Raji (cell line): ENCODE data around the gene RPUSD3.

Experiments
- POLR2A ChIP-seq: IDR thresholded peaks from 2 replicates; pipeline ENCODE4 v1.6.1; 2011; ENCODE audit warnings: low read depth, low read length, control low read depth; ENCODE audit not compliant: insufficient read depth

RPUSD3 gene

GRCh38 chr3:9810846-9811245 lies 33.0 kb downstream of the RPUSD3 start:
- TF ChIP-seq POLR2A, result no peak

- no peak for TF ChIP-seq POLR2A
Observed at GRCh38 chr3:9810433-9810770, 33.4 kb downstream of the RPUSD3 start.

GRCh38 chr3:9809615-9810432 lies 34.0 kb downstream of the RPUSD3 start, which contains the start of gene TTLL3:
TTLL3 (plus strand) TSS chr3:9810262; CDS start chr3:9810662, 400 bp downstream.
- no peak for TF ChIP-seq POLR2A

GRCh38 chr3:9809239-9809614 lies 34.6 kb downstream of the RPUSD3 start:
- no peak for TF ChIP-seq POLR2A

GRCh38 chr3:9808345-9809037 lies 35.3 kb downstream of the RPUSD3 start:
- TF ChIP-seq POLR2A, result no peak

- no peak for TF ChIP-seq POLR2A
Observed at GRCh38 chr3:9807981-9808344, 35.8 kb downstream of the RPUSD3 start.

GRCh38 chr3:9806688-9807589 lies 36.9 kb downstream of the RPUSD3 start:
- no peak for TF ChIP-seq POLR2A

- TF ChIP-seq POLR2A, result no peak
Observed at GRCh38 chr3:9806137-9806536, 37.7 kb downstream of the RPUSD3 start.

- TF ChIP-seq POLR2A, result no peak
Observed at GRCh38 chr3:9804996-9805395, 38.8 kb downstream of the RPUSD3 start.

- TF ChIP-seq POLR2A, result no peak
Observed at GRCh38 chr3:9803494-9803893, 40.3 kb downstream of the RPUSD3 start.

GRCh38 chr3:9800529-9800928 lies 43.3 kb downstream of the RPUSD3 start:
- TF ChIP-seq POLR2A, result no peak

GRCh38 chr3:9797196-9797945 lies 46.4 kb downstream of the RPUSD3 start:
- no peak for TF ChIP-seq POLR2A

- no peak for TF ChIP-seq POLR2A
Observed at GRCh38 chr3:9795207-9795606, 48.6 kb downstream of the RPUSD3 start.

- no peak for TF ChIP-seq POLR2A
Observed at GRCh38 chr3:9794400-9794799, 49.4 kb downstream of the RPUSD3 start.
